SH-SY5Y (cell line): ENCODE data around the gene BRAF.

Experiments used
- GATA2 ChIP-seq: IDR thresholded peaks from 2 replicates; pipeline ENCODE4 v1.6.1; 2011; ENCODE audit warnings: mild to moderate bottlenecking, low read depth, low read length
- GATA3 ChIP-seq: IDR thresholded peaks from 2 replicates; pipeline ENCODE4 v1.6.1; 2011; ENCODE audit warnings: low read depth, mild to moderate bottlenecking, low read length, moderate library complexity

BRAF gene

DNA sequence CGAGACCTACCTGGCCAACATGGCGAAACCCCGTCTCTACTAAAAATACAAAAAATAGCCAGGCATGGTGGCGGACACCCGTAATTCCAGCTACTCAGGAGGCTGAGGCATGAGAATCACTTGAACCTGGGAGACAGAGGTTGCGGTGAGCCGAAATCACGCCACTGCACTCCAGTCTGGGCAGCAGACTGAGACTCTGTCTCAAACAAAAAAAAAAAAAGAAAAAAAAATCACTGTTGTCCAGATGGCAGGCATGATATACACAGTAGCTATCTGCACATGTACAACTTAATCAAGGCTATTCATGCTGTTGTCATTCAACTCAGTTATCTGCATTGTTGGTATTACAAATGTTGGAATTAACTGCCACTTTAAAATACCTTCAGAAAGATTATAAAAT is 55.3 kb downstream of the BRAF start:
- TF ChIP-seq GATA2 = no peak; the same call in 1 of the 2 replicates
- TF ChIP-seq GATA3 = no peak

DNA sequence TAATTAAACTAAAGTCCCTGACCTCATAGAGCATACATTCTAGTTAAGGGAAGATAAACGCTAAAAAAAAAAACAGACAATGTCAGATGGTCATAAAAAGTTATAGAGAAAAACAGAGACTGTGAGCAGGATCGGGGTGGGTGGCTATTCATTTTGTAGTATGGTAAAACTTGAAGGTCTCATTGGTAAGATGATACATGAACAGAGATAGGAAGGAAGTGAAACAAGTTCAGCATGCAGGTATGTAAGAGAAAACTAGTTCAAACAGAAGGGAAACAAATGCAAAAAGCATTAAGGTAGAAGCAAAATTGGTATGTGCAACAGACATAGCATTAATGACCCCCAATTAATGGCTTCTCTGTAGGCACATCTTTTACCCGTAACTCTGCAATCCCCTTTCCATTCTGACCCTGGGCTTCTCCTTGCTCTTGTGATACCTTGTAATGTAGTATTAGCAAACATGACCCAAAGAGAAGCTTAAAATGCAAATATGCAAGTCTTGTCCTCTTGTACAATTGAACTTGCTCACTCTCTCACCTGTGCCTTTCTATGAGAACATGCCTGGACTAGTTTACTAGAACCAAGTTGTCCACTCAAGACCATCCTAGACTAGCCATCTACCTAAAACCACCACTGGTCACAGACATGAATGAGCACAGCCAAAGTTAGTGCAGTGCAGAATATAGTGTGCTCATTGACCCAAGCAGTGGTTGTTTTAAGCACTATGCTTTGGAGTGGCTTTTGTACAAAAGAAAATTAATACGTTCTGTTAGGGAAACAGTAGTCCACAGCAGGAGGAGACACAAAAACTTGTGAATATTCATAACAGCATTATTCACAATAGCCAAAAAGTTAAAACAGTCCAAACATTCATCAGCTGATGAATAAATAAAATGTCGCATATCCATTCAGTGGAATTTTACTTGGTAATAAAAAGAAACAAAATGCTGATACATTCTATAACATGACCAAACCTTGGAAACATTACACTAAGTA is 57.0 kb downstream of the BRAF start:
- TF ChIP-seq GATA3 = no peak
- no peak for TF ChIP-seq GATA2

DNA sequence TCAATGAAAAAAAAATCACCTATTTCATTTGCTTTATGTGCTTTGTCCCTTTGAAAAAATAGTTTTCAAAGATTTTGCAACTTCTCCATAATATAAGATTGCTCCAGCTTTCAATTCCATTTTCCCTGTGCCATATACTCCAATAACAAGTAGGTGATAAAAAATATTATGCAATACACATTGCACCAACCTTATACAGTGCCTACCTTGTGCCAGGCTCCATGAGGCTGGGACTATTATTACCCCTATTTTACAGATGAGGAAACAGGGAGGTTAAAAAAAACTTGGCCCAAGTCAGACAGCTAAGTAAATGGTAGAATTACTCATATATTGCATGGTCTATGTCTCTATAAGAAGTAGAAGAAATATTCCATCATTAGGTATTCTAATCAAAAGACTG is 57.8 kb downstream of the BRAF start:
- no peak for TF ChIP-seq GATA2
- TF ChIP-seq GATA3 = no peak

GRCh38 chr7:140864732-140865131 is 60.0 kb downstream of the BRAF start:
- no peak for TF ChIP-seq GATA2
- no peak for TF ChIP-seq GATA3

DNA sequence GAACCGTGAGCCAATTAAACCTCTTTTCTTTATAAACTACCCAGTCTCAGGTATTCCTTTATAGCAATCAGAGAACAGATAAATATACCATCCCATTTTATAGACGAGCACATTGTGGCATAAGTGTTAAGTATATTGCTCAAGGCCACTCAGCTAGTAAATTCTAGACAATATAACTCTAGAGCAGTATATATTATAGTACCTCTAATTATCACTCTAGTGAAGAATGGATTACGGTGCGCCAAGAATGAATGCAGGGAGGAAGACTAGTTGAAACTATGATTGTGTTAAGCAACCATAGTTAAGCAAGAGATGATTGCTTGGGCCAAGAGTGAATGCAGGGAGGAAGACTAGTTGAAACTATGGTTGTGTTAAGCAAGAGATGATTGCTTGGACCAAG is 60.9 kb downstream of the BRAF start:
- TF ChIP-seq GATA3 = no peak

GRCh38 chr7:140863184-140863583 is 61.5 kb downstream of the BRAF start:
- TF ChIP-seq GATA3 = 0 out of 2 replicates have a peak, but pooled peaks have one; percentile 12
- no peak for TF ChIP-seq GATA2

- TF ChIP-seq GATA3 (no peak), GATA2 (no peak)
These were observed 67.7 kb downstream of the BRAF start for GRCh38 chr7:140857048-140857447.

DNA sequence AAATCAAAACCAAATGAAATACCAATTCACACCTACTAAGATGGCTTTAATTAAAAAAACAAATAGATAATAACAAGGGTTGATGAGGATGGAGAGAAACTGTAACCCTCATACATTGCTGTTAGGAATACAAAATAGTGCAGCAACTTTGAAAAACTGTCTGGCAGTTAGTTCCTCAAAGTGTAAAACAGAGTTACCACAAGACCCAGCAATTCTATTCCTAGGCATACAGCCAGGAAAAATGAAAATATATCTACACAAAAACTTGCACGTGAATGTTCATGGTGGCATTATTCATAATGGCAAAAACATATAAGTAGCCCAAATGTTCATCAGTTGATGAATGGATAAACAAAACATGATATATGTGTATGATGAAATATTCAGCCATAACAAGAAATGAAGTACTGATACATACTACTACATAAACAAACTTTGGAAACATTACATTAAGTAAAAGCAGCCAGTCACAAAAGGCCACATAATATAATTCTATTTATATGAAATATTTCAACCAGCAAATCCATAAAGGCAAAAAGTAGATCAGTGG is 83.5 kb downstream of the BRAF start:
- TF ChIP-seq GATA2 (no peak), GATA3 (no peak)

- TF ChIP-seq GATA2 (no peak), GATA3 (no peak)
These were observed 93.0 kb downstream of the BRAF start for GRCh38 chr7:140831724-140832123.

GRCh38 chr7:140829720-140830119 is 95.0 kb downstream of the BRAF start:
- TF ChIP-seq GATA3 (no peak), GATA2 (no peak)

DNA sequence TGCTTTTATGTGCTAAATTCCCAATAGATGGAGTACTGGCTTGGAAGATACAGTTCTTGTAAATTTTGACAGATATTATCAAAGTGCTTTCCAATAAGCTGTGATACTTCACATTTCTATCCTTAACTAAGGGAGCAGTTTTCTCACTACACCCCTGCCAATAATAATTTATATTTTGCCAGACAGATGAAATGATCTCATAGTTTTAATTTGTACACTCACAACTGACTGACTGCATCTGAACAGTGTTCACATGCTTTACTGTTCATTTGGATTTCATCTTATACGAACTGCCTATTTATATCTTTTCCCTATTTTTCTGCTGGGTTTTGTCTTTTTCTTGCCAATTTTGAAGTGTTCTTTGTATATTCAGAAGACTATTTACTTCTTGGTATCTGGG is 96.0 kb downstream of the BRAF start:
- TF ChIP-seq GATA2 = no peak
- TF ChIP-seq GATA3 = no peak

DNA sequence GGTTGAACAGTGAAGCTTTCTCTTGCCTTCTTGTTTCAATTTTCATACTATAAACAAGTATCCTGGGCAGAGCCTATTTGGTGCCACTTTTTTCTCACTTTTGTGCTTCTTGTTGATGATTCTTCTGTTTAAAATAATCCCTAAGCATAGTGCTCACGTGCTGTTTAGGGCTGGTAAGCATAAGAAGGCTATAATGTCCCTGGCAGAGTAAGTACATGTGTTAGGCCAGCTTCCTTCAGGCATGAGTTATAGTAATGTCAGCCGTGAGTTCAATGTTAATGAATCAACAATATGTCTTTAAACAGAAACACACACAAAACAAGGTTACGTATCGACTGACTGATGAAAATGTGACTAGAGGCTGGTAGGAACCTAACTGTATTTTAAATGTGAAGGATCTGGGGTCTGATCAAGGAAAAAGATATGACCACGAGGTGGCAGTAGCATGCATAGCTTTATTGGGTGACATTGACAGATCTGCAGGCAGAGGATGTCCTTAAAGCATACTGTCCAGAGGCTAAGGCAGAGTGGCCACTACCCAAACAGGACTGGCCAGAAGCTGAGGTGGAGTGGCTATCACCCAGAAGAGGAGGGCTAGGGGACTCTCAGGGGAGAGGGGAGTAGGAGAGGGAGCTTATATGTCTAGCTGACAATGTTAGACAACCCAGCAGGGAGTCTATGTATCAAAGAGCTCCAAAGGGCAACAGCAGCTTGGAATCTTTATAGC is 113.7 kb downstream of the BRAF start:
- TF ChIP-seq GATA3 (no peak), GATA2 (no peak; the same call in 1 of the 2 replicates)

- TF ChIP-seq GATA2 = no peak
- TF ChIP-seq GATA3 = no peak
These were observed 114.3 kb downstream of the BRAF start for GRCh38 chr7:140810385-140810784.

- no peak for TF ChIP-seq GATA2
- TF ChIP-seq GATA3 = no peak
These were observed 145.8 kb downstream of the BRAF start for GRCh38 chr7:140778975-140779374.

DNA sequence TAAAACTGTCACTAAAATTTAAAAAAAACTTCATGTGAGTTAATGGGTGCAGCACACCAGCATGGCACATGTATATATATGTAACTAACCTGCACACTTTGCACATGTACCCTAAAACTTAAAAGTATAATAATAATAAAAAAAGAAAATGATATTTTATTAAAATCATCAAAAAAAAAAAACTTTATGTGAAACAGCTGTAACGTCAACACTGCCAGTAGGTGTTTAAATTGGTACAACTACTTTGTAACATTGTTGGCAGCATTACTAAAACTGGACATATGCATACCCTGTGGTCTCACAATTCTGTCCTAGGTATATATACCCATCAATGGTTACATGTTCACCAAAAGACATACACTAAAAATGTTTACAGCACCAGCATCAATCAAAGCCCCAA is 146.2 kb downstream of the BRAF start:
- TF ChIP-seq GATA3 = no peak
- no peak for TF ChIP-seq GATA2
